ENCODE data around the gene CTNS.
A peak's percentile ranks its signal among the peaks of the same experiment; 100 is the strongest.

Gene CTNS

GRCh38 chr17:3626831-3627768 lies 9.5 kb upstream of the CTNS start:
- no peak overlapping the region for H3K27ac Mint-ChIP-seq
- TF ChIP-seq CTCF (IDR thresholded peaks at IDR 0.05), result no peak
- no peak overlapping the region for H3K4me3 Mint-ChIP-seq
- peaks cover 7% of the 10 kb centered on the region for H3K4me1 Mint-ChIP-seq
- H3K27me3 Mint-ChIP-seq (ENCODE audit: low read depth, poor library complexity), result no peaks in the 10 kb centered on the region
- DNase-seq, result no peak
- no peaks in the 10 kb centered on the region for H3K9me3 Mint-ChIP-seq
- peaks cover 53% of the 10 kb centered on the region for H3K36me3 Mint-ChIP-seq (ENCODE audit: low read depth)

- Mint-ChIP-seq H3K27me3 (ENCODE audit: low read depth, poor library complexity) (no peaks in the 10 kb centered on the region), H3K36me3 (ENCODE audit: low read depth) (peaks cover 56% of the 10 kb centered on the region), H3K9me3 (no peaks in the 10 kb centered on the region), H3K4me3 (no peak overlapping the region), H3K27ac (peak overlapping the region; percentile 54), H3K4me1 (peaks cover 7% of the 10 kb centered on the region)
- no peak for DNase-seq
- no peak for TF ChIP-seq CTCF (IDR thresholded peaks at IDR 0.05)
These were observed 8.8 kb upstream of the CTNS start for GRCh38 chr17:3627769-3628167.

GRCh38 chr17:3630781-3631180 lies 5.8 kb upstream of the CTNS start:
- H3K9me3 Mint-ChIP-seq, result no peaks in the 10 kb centered on the region
- H3K4me3 Mint-ChIP-seq, result no peak overlapping the region
- TF ChIP-seq CTCF (IDR thresholded peaks at IDR 0.05), result no peak
- no peak for DNase-seq
- H3K4me1 Mint-ChIP-seq, result peaks cover 20% of the 10 kb centered on the region
- H3K36me3 Mint-ChIP-seq (ENCODE audit: low read depth), result peaks cover 42% of the 10 kb centered on the region
- H3K27ac Mint-ChIP-seq, result peak overlapping the region; percentile 57
- peaks cover 4% of the 10 kb centered on the region for H3K27me3 Mint-ChIP-seq (ENCODE audit: low read depth, poor library complexity)

- H3K27ac Mint-ChIP-seq, result peak overlapping the region; percentile 29
These were observed 4.3 kb upstream of the CTNS start for GRCh38 chr17:3632287-3632686.

GRCh38 chr17:3635474-3636153 lies 946 bp upstream of the CTNS start:
- DNase-seq, result no peak
- no peak for TF ChIP-seq CTCF (IDR thresholded peaks at IDR 0.05)
- Mint-ChIP-seq H3K9me3 (no peaks in the 10 kb centered on the region), H3K36me3 (ENCODE audit: low read depth) (peaks cover 12% of the 10 kb centered on the region), H3K27ac (no peak overlapping the region), H3K27me3 (ENCODE audit: low read depth, poor library complexity) (peaks cover 4% of the 10 kb centered on the region), H3K4me1 (peaks cover 44% of the 10 kb centered on the region), H3K4me3 (peak overlapping the region; percentile 97)

More at GRCh38 chr17:3632287-3632686, 4.3 kb upstream of the CTNS start:
- Mint-ChIP-seq H3K4me3 (no peak overlapping the region), H3K27me3 (ENCODE audit: low read depth, poor library complexity) (peaks cover 4% of the 10 kb centered on the region), H3K4me1 (peaks cover 19% of the 10 kb centered on the region), H3K9me3 (no peaks in the 10 kb centered on the region), H3K36me3 (ENCODE audit: low read depth) (peaks cover 28% of the 10 kb centered on the region)
- DNase-seq, result no peak
- no peak for TF ChIP-seq CTCF (IDR thresholded peaks at IDR 0.05)
